Osteocyte (in vitro differentiated cells): Measurements from ENCODE around the gene FKBP10. TPM values are rescaled to one million over a fixed set of nuclear protein-coding genes. Genes with fewer than 3 reads are reported as not detected.
A peak's percentile ranks its signal among the peaks of the same experiment; 100 is the strongest.

ENCODE experiments used
- DNase-seq: peaks from one replicate; pipeline ENCODE4 v3.0.0; 2021; ENCODE audit warnings: mixed read lengths; ENCODE audit not compliant: unreplicated experiment; ENCODE audit errors: extremely low spot score
- H3K27ac Mint-ChIP-seq: one replicate; pipeline ENCODE4 v1.8.0; 2021; ENCODE audit warnings: mild to moderate bottlenecking, mixed read lengths; ENCODE audit not compliant: unreplicated experiment
- H3K27me3 Mint-ChIP-seq: one replicate; pipeline ENCODE4 v1.8.0; 2021; ENCODE audit warnings: mixed read lengths; ENCODE audit not compliant: unreplicated experiment
- H3K36me3 Mint-ChIP-seq: one replicate; pipeline ENCODE4 v1.8.0; 2021; ENCODE audit warnings: mixed read lengths; ENCODE audit not compliant: unreplicated experiment
- H3K4me1 Mint-ChIP-seq: one replicate; pipeline ENCODE4 v1.8.0; 2021; ENCODE audit warnings: mixed read lengths; ENCODE audit not compliant: unreplicated experiment
- H3K4me3 Mint-ChIP-seq: one replicate; pipeline ENCODE4 v1.8.0; 2021; ENCODE audit warnings: mild to moderate bottlenecking, moderate library complexity, mixed read lengths; ENCODE audit not compliant: unreplicated experiment
- H3K9me3 Mint-ChIP-seq: one replicate; pipeline ENCODE4 v1.8.0; 2021; ENCODE audit warnings: mixed read lengths; ENCODE audit not compliant: unreplicated experiment
- total RNA-seq: library from RNA; stranded (reverse); gene quantifications from 2 replicates; pipeline ENCODE4 v1.2.1, GENCODE V29; 2021
- TF ChIP-seq, protein P1 (sequence below): fragments of 200-600 bp; sonication (generic); IDR thresholded peaks from 2 replicates; pipeline ENCODE4 v1.5.0; 2021; ENCODE audit warnings: antibody characterized with exemption, mild to moderate bottlenecking, moderate library complexity

Gene FKBP10
- total RNA-seq, 1 donor from 2014 or later, result 426 TPM

GRCh38 chr17:41803049-41804020, 9.5 kb upstream of the FKBP10 start:
- no peak overlapping the region for H3K27ac Mint-ChIP-seq
- TF ChIP-seq, protein P1, sequence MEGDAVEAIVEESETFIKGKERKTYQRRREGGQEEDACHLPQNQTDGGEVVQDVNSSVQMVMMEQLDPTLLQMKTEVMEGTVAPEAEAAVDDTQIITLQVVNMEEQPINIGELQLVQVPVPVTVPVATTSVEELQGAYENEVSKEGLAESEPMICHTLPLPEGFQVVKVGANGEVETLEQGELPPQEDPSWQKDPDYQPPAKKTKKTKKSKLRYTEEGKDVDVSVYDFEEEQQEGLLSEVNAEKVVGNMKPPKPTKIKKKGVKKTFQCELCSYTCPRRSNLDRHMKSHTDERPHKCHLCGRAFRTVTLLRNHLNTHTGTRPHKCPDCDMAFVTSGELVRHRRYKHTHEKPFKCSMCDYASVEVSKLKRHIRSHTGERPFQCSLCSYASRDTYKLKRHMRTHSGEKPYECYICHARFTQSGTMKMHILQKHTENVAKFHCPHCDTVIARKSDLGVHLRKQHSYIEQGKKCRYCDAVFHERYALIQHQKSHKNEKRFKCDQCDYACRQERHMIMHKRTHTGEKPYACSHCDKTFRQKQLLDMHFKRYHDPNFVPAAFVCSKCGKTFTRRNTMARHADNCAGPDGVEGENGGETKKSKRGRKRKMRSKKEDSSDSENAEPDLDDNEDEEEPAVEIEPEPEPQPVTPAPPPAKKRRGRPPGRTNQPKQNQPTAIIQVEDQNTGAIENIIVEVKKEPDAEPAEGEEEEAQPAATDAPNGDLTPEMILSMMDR, result no peak
- H3K9me3 Mint-ChIP-seq, result no peaks in the 10 kb centered on the region
- H3K4me3 Mint-ChIP-seq, result no peak overlapping the region
- DNase-seq, result no peak
- peaks cover 11% of the 10 kb centered on the region for H3K4me1 Mint-ChIP-seq
- no peaks in the 10 kb centered on the region for H3K27me3 Mint-ChIP-seq
- peaks cover 6% of the 10 kb centered on the region for H3K36me3 Mint-ChIP-seq

DNA sequence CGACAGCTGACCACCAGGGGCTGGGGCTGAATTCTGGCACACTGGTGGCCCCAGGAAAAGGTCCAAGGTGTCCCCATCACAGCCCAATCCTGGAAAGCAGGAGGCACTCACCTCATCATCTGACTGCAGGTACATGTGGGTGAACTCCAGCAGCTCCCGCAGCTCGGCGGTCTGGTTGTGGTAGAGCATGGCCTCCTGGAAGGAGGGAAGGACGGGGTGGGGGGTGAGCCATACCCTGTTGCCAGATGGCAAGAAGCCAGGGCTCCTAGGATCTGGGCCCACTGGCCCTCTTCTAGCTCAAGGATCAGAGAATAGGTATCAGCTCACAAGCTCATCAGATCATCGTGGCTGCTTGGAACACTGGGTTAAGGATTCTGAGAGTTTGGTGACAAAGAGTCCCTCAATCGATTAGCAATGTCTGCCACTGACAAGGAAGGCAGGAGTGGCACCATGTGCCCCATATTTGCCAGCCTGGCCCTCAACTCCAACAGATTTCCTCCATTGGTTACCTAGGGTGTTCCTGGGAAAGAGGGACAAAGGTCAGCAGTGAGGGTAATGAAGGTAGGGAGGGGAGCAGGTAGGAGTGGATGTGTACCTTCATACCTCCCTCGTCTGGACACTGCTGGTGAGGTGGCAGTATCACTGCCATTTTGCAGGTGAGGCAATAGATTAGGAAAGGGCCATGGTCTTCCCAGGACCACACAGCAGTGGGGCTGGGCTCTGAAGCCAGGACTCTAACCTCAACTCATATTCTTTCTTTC, 5.9 kb upstream of the FKBP10 start:
- TF ChIP-seq, protein P1, result no peak
- Mint-ChIP-seq H3K36me3 (peaks cover 15% of the 10 kb centered on the region), H3K27ac (no peak overlapping the region), H3K4me1 (peaks cover 16% of the 10 kb centered on the region), H3K27me3 (no peaks in the 10 kb centered on the region), H3K9me3 (no peaks in the 10 kb centered on the region), H3K4me3 (no peak overlapping the region)
- no peak for DNase-seq

DNA sequence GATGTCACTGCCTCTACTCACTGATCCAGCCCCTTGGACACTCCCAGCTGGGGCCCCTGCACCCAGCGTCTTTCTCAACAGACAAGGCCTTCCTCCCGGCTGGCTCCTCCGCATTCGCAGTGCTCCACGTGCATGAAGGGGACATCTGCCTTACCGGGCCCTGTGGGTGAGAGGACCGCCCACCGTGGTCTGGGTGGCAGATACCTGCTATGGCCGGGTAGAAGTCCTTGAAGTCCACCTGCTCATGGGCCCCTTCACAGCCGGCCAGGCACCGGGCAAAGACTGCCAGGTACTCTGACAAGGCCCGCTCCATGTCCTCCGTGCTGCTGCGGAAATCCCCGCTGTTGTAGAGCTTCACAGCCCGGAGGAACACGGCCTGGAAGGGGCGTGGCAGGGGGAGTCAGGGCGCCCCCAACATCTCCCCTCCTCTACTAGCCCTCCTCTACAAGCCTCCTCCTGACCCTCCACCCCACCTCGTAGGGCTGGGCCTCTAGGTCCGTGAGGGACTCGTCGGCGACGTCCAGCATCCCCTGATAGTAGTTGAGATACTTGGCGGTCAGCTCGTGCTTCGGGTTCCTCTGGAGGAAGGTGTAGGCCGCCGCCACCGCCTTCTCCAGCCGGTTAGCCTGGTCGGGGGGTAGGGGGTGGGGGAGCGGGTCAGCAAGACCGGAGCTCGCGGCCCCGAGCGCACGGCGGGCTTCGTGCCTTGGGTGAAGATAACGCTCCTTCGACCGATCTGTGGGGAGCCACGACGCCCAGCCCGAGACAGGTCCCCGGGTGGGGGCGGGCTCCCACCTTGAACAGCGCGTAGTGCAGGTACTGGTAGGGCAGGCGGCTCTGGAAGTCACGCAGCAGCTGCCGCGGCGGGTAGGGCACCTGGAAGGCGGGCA, 1.9 kb upstream of the FKBP10 start:
- Mint-ChIP-seq H3K4me3 (peak overlapping the region; percentile 80), H3K4me1 (peaks cover 36% of the 10 kb centered on the region)

GRCh38 chr17:41811549-41812380, 1.0 kb upstream of the FKBP10 start, which contains the start of gene P3H4:
Gene P3H4 (minus strand): TSS chr17:41811949. CDS start chr17:41811915, 34 bp downstream.
- Mint-ChIP-seq H3K27me3 (no peaks in the 10 kb centered on the region), H3K4me3 (peak within 1 kb of the TSS; percentile 99), H3K4me1 (peaks cover 36% of the 10 kb centered on the region), H3K9me3 (no peaks in the 10 kb centered on the region), H3K27ac (peak within 1 kb of the TSS; percentile 88), H3K36me3 (peaks cover 11% of the 10 kb centered on the region)
- TF ChIP-seq, protein P1, result peak; percentile 80
- peak; percentile 94 for DNase-seq

More for the DNA sequence above, 1.9 kb upstream of the FKBP10 start:
- Mint-ChIP-seq H3K36me3 (peaks cover 14% of the 10 kb centered on the region), H3K27me3 (no peaks in the 10 kb centered on the region), H3K27ac (peak overlapping the region; percentile 50), H3K9me3 (no peaks in the 10 kb centered on the region)
- DNase-seq, result no peak
- TF ChIP-seq, protein P1, result no peak
